ENCODE data around the gene ACER3. TPM values are rescaled to one million over a fixed set of nuclear protein-coding genes. Genes with fewer than 3 reads are reported as not detected.
"Not testable (repeated sequence)": the region's sequence is repeated elsewhere in the genome, so short reads cannot be mapped to it uniquely, and the experiment has no call there.

ACER3 gene
- total RNA-seq, 1 experiment from 2014 or later = 21.0 TPM

DNA sequence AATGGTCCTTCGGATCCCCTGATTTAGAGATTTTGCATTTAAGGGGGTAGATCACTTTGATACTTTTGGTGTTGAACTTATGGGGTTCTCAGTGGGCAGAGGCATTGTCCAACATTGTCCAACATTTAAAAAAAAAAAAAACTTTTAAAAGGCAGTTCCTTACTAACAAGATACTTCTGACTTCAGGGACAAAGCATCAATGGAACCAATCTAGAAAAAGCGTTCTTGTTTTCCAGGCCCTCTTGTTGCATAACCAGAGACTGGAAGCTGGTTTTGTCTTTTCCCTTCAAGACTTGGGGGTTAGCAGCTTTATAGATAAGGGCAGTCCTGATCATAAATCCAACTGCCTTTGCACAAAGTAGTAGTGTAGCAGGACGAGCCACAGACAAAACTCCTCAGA lies 40.4 kb downstream of the ACER3 start:
- no peaks in the 10 kb centered on the region for H3K36me3 Mint-ChIP-seq (ENCODE audit: insufficient read depth, unreplicated experiment)
- peaks cover 11% of the 10 kb centered on the region for H3K4me1 Mint-ChIP-seq (ENCODE audit: low read depth, unreplicated experiment)
- CTCF ChIA-PET = no interaction called here
- TF ChIP-seq, protein P1, sequence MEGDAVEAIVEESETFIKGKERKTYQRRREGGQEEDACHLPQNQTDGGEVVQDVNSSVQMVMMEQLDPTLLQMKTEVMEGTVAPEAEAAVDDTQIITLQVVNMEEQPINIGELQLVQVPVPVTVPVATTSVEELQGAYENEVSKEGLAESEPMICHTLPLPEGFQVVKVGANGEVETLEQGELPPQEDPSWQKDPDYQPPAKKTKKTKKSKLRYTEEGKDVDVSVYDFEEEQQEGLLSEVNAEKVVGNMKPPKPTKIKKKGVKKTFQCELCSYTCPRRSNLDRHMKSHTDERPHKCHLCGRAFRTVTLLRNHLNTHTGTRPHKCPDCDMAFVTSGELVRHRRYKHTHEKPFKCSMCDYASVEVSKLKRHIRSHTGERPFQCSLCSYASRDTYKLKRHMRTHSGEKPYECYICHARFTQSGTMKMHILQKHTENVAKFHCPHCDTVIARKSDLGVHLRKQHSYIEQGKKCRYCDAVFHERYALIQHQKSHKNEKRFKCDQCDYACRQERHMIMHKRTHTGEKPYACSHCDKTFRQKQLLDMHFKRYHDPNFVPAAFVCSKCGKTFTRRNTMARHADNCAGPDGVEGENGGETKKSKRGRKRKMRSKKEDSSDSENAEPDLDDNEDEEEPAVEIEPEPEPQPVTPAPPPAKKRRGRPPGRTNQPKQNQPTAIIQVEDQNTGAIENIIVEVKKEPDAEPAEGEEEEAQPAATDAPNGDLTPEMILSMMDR (IDR thresholded peaks at IDR 0.05; ENCODE audit: unreplicated experiment) = no peak
- no peaks in the 10 kb centered on the region for H3K27me3 Mint-ChIP-seq (ENCODE audit: unreplicated experiment)
- intact Hi-C loops (cut with micrococcal nuclease; ENCODE audit: unreplicated experiment) = loop anchor here (5.0 kb wide), 1 partner anchor 39 kb away; the partner anchor contains the start of gene ACER3
- DNase-seq = no peak
- no TSS peak for BruUV-seq (replicated peaks)
- H3K9me3 Mint-ChIP-seq (ENCODE audit: low read depth, unreplicated experiment) = no peaks in the 10 kb centered on the region
- H3K4me3 Mint-ChIP-seq (ENCODE audit: low read depth, unreplicated experiment) = no peak overlapping the region
- H3K27ac Mint-ChIP-seq (ENCODE audit: unreplicated experiment) = no peak overlapping the region

DNA sequence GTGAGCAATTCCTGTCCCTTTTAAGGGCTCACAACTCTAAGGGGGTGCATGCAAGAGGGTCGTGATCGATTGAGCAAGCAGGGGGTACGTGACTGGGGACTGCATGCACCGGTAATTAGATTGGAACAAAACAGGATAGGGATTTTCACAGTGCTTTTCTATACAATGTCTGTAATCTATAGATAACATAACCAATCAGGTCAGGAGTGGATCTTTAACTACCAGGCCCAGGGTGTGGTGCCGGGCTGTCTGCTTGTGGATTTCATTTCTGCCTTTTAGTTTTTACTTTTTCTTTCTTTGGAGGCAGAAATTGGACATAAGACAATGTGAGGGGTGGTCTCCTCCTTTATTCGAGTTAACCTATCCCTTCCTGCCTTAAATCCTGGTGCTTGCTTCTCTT lies 40.9 kb downstream of the ACER3 start:
- H3K27me3 Mint-ChIP-seq (ENCODE audit: unreplicated experiment); CTCF ChIA-PET; DNase-seq; H3K4me3 Mint-ChIP-seq (ENCODE audit: low read depth, unreplicated experiment); BruUV-seq (replicated peaks); H3K27ac Mint-ChIP-seq (ENCODE audit: unreplicated experiment); H3K9me3 Mint-ChIP-seq (ENCODE audit: low read depth, unreplicated experiment); H3K36me3 Mint-ChIP-seq (ENCODE audit: insufficient read depth, unreplicated experiment): not testable (repeated sequence)
- intact Hi-C loops (cut with micrococcal nuclease; ENCODE audit: unreplicated experiment) = loop anchor here (5.0 kb wide), 1 partner anchor 39 kb away; the partner anchor contains the start of gene ACER3
- peaks cover 11% of the 10 kb centered on the region for H3K4me1 Mint-ChIP-seq (ENCODE audit: low read depth, unreplicated experiment)

DNA sequence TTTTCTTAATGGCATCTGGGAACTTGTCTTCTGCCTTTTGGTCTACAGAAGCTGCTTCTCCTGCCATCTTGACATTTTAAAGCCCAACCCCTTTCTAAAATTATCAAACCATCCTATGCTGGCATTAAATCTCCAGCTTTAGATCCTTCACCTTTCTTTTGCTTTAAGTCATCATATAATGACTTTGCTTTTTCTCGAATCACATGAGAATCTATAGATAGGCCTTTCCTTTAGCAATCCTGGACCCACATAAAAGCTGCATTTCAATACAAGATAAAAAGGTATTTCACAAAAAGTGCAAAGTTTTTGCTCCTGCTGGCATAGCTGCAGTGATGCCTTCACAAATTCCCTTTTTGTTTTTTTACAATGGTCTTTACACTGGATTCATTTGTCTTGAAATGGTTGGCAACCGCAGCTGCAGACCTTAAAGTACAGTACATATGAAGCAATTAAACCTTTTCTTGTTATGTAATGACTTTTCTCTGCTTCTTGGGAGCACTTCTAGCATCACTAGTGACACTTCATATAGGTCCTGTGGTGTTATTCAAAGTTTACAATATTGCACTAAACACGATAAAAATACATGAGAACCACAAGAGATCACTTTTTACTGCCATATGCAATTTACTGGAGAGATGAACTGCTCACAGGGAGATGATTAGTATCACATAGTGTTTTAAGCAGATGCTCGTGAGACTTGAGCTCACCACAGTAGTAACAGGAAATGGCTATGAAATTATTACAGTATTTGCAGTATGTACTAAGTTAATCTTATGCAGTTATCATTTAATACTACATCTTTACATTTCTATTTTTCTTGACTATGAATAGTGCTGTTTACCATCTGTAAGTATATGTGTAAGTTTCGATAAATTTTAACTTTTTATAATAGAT lies 41.6 kb downstream of the ACER3 start:
- H3K27ac Mint-ChIP-seq (ENCODE audit: unreplicated experiment) = no peak overlapping the region
- no peaks in the 10 kb centered on the region for H3K9me3 Mint-ChIP-seq (ENCODE audit: low read depth, unreplicated experiment)
- CTCF ChIA-PET = no interaction called here
- no peaks in the 10 kb centered on the region for H3K36me3 Mint-ChIP-seq (ENCODE audit: insufficient read depth, unreplicated experiment)
- TF ChIP-seq, protein P1 (IDR thresholded peaks at IDR 0.05; ENCODE audit: unreplicated experiment) = no peak
- no peak for DNase-seq
- no peak overlapping the region for H3K4me3 Mint-ChIP-seq (ENCODE audit: low read depth, unreplicated experiment)
- intact Hi-C loops (cut with micrococcal nuclease; ENCODE audit: unreplicated experiment) = loop anchor here (5.0 kb wide), 1 partner anchor 40 kb away; the partner anchor contains the start of gene ACER3
- BruUV-seq (replicated peaks) = no TSS peak
- no peaks in the 10 kb centered on the region for H3K27me3 Mint-ChIP-seq (ENCODE audit: unreplicated experiment)
- peaks cover 11% of the 10 kb centered on the region for H3K4me1 Mint-ChIP-seq (ENCODE audit: low read depth, unreplicated experiment)

DNA sequence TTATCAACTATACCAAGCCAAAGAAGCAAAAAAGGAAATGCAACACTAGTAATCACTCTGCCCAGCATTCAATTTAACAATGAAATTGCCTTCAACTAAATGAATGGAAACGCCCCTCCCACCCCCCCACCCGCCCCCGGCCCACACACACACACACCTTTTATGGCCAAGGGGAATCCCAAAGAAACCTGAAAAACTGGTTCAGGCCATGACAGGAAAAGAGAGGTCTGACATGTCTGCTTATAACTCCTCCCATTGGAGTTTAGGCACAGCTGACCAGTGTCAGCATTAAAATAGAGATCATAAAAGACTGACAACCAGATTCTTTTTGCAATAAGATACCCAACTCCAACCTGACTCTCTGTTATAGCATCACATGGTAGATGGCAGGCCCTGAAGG lies 42.6 kb downstream of the ACER3 start:
- Mint-ChIP-seq H3K27ac (ENCODE audit: unreplicated experiment) (peak overlapping the region; percentile 72), H3K4me1 (ENCODE audit: low read depth, unreplicated experiment) (peaks cover 11% of the 10 kb centered on the region), H3K9me3 (ENCODE audit: low read depth, unreplicated experiment) (no peaks in the 10 kb centered on the region), H3K36me3 (ENCODE audit: insufficient read depth, unreplicated experiment) (no peaks in the 10 kb centered on the region), H3K27me3 (ENCODE audit: unreplicated experiment) (no peaks in the 10 kb centered on the region), H3K4me3 (ENCODE audit: low read depth, unreplicated experiment) (no peak overlapping the region)
- TF ChIP-seq, protein P1 (IDR thresholded peaks at IDR 0.05; ENCODE audit: unreplicated experiment) = no peak
- intact Hi-C loops (cut with micrococcal nuclease; ENCODE audit: unreplicated experiment) = loop anchor here (5.0 kb wide), 1 partner anchor 41 kb away; the partner anchor contains the start of gene ACER3
- peak; percentile 42 for DNase-seq
- CTCF ChIA-PET = no interaction called here
- BruUV-seq (replicated peaks) = no TSS peak
